NB4 (cell line): ENCODE results near the gene ACVR2A.

Source experiments
- DNase-seq: peaks from one replicate; pipeline ENCODE4 v3.0.0; 2010; ENCODE audit warnings: low read depth
- H3K4me3 ChIP-seq: one replicate; pipeline ENCODE4 v1.5.1; 2011; ENCODE audit warnings: mild to moderate bottlenecking, low read depth, low read length, moderate library complexity
- MYC ChIP-seq: IDR thresholded peaks from 2 replicates; pipeline ENCODE4 v1.6.1; 2011; ENCODE audit warnings: low read depth, low read length
- POLR2A ChIP-seq: IDR thresholded peaks from 2 replicates; pipeline ENCODE4 v1.6.1; 2011; ENCODE audit warnings: mild to moderate bottlenecking; ENCODE audit not compliant: insufficient read length; ENCODE audit errors: extremely low read depth
- TF ChIP-seq, protein P1 (sequence below): IDR thresholded peaks from 2 replicates; pipeline ENCODE4 v1.6.1; 2011; ENCODE audit warnings: low read depth, low read length
- TF ChIP-seq, protein P2 (sequence below): IDR thresholded peaks from one replicate; pipeline ENCODE4 v1.5.1; 2012; ENCODE audit warnings: low read depth, low read length

ACVR2A gene

DNA sequence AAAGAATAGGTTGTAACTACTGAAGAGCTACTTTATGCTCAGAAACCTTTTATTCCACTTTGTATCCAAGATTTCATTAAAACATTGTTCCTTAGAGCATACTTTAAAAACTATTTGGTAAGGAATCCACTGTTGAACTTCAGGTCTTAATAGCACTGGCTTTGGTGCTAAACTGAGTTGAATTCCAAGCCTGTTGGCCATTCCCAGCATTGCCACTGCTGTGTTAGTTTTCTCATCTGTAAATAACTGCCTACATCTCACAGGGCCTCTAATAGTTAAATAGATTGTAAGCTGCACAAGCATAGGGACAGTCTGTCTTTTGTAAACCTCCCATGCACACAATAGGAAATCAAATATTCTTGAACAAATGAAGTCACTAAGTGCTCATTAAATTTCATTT lies 89.1 kb downstream of the ACVR2A start:
- no peak for DNase-seq
- H3K4me3 ChIP-seq: no peak overlapping the region
- TF ChIP-seq, protein P1, sequence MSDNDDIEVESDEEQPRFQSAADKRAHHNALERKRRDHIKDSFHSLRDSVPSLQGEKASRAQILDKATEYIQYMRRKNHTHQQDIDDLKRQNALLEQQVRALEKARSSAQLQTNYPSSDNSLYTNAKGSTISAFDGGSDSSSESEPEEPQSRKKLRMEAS: no peak
- TF ChIP-seq, protein P2, sequence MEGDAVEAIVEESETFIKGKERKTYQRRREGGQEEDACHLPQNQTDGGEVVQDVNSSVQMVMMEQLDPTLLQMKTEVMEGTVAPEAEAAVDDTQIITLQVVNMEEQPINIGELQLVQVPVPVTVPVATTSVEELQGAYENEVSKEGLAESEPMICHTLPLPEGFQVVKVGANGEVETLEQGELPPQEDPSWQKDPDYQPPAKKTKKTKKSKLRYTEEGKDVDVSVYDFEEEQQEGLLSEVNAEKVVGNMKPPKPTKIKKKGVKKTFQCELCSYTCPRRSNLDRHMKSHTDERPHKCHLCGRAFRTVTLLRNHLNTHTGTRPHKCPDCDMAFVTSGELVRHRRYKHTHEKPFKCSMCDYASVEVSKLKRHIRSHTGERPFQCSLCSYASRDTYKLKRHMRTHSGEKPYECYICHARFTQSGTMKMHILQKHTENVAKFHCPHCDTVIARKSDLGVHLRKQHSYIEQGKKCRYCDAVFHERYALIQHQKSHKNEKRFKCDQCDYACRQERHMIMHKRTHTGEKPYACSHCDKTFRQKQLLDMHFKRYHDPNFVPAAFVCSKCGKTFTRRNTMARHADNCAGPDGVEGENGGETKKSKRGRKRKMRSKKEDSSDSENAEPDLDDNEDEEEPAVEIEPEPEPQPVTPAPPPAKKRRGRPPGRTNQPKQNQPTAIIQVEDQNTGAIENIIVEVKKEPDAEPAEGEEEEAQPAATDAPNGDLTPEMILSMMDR: no peak

DNA sequence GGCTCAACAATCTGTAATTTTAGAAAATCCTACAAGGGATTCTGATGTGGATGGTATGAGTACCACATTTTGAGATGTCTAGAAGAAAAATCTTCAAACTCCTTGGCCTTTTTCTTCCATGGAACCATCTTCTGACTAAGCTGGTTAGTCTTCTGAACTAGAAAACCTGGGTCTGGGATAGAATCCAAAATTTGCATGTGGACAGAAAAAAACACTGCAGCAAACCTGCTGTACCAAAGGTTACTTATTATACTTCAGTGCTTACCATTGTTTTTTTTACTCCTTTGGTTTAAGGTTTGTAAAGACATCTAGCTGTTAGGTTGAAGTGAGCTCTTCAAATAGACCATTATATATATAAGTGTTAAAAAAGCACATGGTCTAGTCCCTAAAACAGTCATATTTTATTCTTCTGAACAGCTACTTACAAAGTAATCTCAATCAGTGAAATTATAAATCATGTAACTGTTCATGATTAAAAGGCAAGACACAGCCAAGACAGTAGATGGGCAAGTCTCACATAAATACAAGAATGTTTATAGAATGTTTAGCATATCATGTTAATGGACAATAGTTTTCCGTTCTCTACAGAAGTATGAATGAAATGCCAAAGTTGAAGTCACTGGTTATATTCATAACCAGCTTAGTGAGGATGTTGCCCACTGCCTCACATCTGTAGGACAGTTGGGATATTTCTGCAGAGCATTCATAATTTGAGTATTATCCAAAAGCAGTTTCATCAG lies 90.2 kb downstream of the ACVR2A start:
- H3K4me3 ChIP-seq: no peak overlapping the region
- TF ChIP-seq, protein P1: no peak
- TF ChIP-seq POLR2A (no peak), MYC (no peak)
- TF ChIP-seq, protein P2: no peak
- DNase-seq: no peak

DNA sequence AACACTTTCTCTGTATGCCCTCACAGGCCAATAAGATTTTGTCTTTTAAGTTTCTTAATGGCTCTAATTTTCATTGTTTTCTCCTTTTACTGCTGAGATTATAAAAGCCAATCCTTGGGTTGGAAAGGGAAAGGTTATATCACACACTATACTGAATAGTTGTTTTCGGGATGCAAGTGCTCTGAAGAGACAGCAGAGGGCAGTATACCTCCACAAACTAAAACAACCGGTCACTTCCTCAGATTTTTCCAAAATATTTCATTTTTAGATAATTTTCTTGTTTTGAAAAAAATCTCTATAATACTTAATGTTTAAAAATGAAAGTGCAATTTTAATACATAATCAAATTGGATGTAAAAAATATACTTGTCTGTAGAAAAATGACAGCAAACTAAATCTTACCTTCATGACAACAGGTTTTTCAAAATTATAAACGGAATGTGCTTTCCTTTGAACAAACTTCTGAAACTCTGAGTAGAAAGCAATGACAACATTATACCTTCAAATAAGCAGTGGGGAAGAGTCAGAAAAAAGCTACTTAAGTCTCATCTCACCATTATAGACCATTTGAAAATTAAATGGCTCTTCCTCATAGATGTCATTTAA lies 93.0 kb downstream of the ACVR2A start:
- H3K4me3 ChIP-seq: no peak overlapping the region
- DNase-seq: peak; percentile 44
- TF ChIP-seq POLR2A: no peak
- TF ChIP-seq, protein P2: peak; percentile 86
- TF ChIP-seq, protein P1: no peak

DNA sequence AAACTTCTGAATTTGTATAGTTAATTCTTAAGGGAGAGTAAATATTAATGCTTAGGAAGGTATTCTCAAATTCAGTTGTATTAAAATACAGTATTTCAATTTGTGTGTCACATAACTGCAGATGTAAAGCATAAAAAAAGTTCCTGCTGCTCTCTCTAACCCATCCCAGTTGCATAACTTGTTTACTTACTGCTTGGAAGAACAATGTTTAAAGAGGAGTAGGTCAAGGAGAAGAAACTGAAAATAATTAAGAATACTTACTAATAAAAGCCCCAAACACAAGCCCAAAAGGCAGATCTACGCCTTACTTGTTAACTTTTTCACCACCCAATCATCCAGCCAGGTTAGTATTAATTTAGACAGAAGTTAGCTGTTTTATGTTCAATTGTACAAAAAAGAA lies 94.5 kb downstream of the ACVR2A start:
- TF ChIP-seq, protein P1: no peak
- TF ChIP-seq POLR2A (no peak), MYC (no peak)
- TF ChIP-seq, protein P2: no peak
- no peak for DNase-seq
- H3K4me3 ChIP-seq: no peak overlapping the region

DNA sequence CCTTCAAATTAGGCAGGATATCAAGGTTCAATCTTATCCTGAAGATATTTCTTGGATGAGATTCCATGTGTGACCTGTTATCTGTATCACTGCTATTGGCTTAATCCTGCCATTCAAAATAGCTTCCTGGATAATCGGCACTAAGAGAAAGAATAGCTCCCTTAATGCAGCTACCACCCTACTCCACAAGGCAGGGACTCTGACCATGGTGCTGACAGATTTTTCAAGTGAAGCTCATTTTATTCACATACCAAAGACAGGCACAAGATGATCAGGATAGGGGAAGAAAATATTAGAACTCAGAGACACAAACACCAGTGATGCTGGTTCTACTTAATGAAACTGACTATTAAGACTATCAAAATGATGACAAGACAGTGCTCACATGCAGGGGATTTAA lies 100.8 kb downstream of the ACVR2A start:
- TF ChIP-seq MYC: no peak
- TF ChIP-seq, protein P1: no peak
- TF ChIP-seq, protein P2: no peak
- TF ChIP-seq POLR2A: no peak
- DNase-seq: peak; percentile 7
- H3K4me3 ChIP-seq: no peak overlapping the region
